GM18526 (cell line): ENCODE measurements around the gene VTN.

Experiments used
- POLR2A ChIP-seq: IDR thresholded peaks from 3 replicates; pipeline ENCODE4 v1.6.1; 2011; ENCODE audit not compliant: insufficient read length; ENCODE audit errors: extremely low read depth

VTN gene

GRCh38 chr17:28370035-28370743 is at the start of gene VTN:
Gene VTN (minus strand): TSS chr17:28370307. CDS start chr17:28370203, 104 bp downstream.
- no peak for TF ChIP-seq POLR2A

GRCh38 chr17:28416703-28417311 is 46.7 kb upstream of the VTN start:
- no peak for TF ChIP-seq POLR2A

GRCh38 chr17:28415886-28416285 is 45.8 kb upstream of the VTN start:
- TF ChIP-seq POLR2A, result no peak

- TF ChIP-seq POLR2A, result no peak
Measured at GRCh38 chr17:28413804-28414203, 43.7 kb upstream of the VTN start.

- TF ChIP-seq POLR2A, result no peak
Measured at GRCh38 chr17:28412099-28412498, 42.0 kb upstream of the VTN start.

GRCh38 chr17:28407974-28408306 is 37.8 kb upstream of the VTN start:
- no peak for TF ChIP-seq POLR2A

- no peak for TF ChIP-seq POLR2A
Measured at GRCh38 chr17:28407130-28407973, 37.2 kb upstream of the VTN start.

- no peak for TF ChIP-seq POLR2A
Measured at GRCh38 chr17:28406473-28406814, 36.3 kb upstream of the VTN start.

GRCh38 chr17:28405632-28406472 is 35.7 kb upstream of the VTN start, which contains the start of gene SLC46A1:
Gene SLC46A1 (minus strand): TSS chr17:28406212. CDS start chr17:28406114, 98 bp downstream.
- TF ChIP-seq POLR2A, result peak; percentile 66

GRCh38 chr17:28404812-28405570 is 34.9 kb upstream of the VTN start:
- no peak for TF ChIP-seq POLR2A

- TF ChIP-seq POLR2A, result no peak
Measured at GRCh38 chr17:28404461-28404811, 34.3 kb upstream of the VTN start.

GRCh38 chr17:28404007-28404406 is 33.9 kb upstream of the VTN start:
- no peak for TF ChIP-seq POLR2A

- TF ChIP-seq POLR2A, result no peak
Measured at GRCh38 chr17:28402844-28403243, 32.7 kb upstream of the VTN start.

- TF ChIP-seq POLR2A, result no peak
Measured at GRCh38 chr17:28402224-28402630, 32.1 kb upstream of the VTN start.
